Glomerular endothelial cell (primary cell): ENCODE measurements around the gene WFDC1. TPM values are rescaled to one million over a fixed set of nuclear protein-coding genes. Genes with fewer than 3 reads are reported as not detected.

Experiments used
- DNase-seq: peaks from one replicate; pipeline ENCODE4 v3.0.0-alpha.2; 2011; ENCODE audit warnings: low read depth, low spot score; ENCODE audit errors: extremely low read depth
- total RNA-seq: library from RNA; depleted of rRNA; stranded (reverse); fragments of >200 nt; gene quantifications from 2 replicates; pipeline ENCODE4 v1.2.3, GENCODE V29; 2015

The WFDC1 gene
- total RNA-seq, 1 donor from 2014 or later = not detected

DNA sequence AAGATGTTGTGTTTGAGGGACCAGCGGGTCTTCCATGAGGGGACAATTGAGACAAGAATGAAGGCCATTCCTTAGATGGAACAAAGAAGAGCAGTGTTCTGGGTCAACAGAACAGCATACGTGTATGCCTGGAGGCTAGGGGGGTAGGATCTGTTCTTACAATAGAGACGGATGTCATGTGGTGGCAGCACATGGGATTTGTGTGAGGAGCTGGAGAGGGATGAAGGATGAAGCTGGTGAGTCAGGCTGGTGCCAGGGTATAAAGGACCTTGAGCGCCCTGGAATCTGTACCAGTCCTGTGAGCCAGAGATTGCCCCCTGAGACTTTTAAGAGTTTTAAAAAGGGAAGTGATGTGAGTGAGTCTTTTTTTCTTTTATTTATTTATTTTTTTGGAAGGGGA lies 22.8 kb upstream of the WFDC1 start:
- no peak for DNase-seq

GRCh38 chr16:84272740-84273320 lies 21.8 kb upstream of the WFDC1 start:
- DNase-seq = no peak

GRCh38 chr16:84274515-84274914 lies 20.2 kb upstream of the WFDC1 start:
- no peak for DNase-seq

GRCh38 chr16:84275585-84276151 lies 19.0 kb upstream of the WFDC1 start:
- DNase-seq = no peak

- no peak for DNase-seq
Observed at GRCh38 chr16:84277244-84277823, 17.3 kb upstream of the WFDC1 start.

- no peak for DNase-seq
Observed at GRCh38 chr16:84278333-84278732, 16.3 kb upstream of the WFDC1 start.

DNA sequence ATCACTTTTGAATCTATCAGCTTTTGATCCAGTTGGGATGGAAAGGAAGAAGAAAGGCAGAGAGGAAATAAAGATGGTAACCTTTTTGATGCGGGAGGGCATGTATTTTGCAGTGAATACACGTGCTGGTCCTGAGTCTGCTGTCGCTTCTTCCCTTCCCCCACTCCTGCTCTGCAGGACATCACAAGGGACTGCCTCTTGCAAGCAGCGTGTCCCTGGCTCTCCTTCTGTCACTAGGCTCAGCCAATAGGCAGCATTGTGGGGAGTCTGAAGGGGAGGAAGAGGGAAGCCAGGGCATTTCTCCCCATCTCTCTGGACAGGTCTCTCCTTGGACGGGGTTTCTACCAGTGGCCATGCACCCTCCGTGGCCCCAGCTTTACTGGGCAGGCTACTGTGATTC lies 15.7 kb upstream of the WFDC1 start:
- DNase-seq = no peak

DNA sequence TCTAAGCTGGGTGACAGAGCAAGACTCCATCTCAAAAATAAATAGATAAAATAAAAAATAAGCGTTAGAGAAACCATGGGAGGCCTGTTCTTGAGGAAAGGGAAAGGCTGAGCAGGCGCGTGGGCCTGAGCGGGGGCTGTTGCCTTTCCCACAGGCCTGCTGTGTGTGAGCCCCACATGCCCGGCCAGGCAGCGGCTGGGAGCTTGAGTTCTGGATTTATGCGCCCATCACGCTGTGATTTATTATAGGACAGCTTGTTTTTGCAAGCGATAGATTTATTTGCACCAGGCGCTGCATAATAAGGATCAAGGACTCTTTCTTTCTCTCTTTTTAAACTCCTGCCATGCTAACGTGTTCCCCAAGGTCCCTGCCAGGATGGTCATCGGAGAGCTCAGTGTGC lies 14.8 kb upstream of the WFDC1 start:
- DNase-seq = no peak

- DNase-seq = no peak
Observed at GRCh38 chr16:84281074-84281473, 13.6 kb upstream of the WFDC1 start.

DNA sequence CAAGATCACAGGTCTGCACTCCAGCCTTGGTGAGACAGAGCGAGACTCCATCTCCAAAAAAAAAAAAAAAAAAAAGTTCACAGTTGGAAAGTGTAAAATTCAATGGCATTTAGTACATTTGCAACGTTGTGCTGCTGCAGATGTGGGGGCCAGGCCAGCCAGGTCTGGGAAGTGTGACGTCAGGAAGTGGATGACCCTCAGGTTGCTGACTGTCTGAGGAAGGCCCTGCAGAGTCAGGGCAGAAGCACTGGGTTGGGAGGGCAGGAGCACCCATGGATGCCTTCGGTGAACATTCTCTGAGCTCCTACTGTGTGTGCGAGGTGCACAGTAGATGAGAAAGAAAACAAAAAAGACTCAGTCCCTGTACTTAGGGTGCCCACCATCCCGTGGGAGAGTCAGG lies 12.1 kb upstream of the WFDC1 start:
- DNase-seq = no peak

GRCh38 chr16:84283314-84284153 lies 11.1 kb upstream of the WFDC1 start:
- no peak for DNase-seq

DNA sequence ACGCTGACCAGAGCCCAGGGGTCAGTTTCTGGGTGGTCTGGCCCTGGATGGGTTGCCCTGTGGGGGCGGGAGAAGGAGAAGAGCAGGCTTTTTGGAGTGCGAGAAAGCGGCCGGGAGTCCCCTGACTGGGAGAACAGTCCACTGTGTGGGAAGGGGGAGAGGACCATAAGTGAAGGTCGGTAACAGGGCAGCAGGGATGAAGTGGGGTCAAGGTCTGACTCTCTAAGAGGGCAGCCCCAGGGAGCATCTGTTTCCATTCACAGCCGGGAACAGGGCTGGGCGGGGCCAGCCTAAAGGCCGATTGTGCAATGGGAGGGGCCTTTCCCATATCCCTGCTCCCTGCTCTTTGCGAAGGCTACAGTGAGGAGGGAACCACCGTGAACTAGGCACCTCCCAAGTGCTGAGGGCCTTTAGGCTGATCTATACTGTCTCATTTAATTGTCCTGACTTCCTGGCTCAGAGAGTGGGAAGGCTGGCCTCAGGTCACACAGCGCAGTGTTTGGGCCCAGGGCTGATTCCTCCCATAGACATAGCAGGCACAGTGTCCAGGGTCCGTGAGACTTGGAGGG lies 10.4 kb upstream of the WFDC1 start:
- no peak for DNase-seq

DNA sequence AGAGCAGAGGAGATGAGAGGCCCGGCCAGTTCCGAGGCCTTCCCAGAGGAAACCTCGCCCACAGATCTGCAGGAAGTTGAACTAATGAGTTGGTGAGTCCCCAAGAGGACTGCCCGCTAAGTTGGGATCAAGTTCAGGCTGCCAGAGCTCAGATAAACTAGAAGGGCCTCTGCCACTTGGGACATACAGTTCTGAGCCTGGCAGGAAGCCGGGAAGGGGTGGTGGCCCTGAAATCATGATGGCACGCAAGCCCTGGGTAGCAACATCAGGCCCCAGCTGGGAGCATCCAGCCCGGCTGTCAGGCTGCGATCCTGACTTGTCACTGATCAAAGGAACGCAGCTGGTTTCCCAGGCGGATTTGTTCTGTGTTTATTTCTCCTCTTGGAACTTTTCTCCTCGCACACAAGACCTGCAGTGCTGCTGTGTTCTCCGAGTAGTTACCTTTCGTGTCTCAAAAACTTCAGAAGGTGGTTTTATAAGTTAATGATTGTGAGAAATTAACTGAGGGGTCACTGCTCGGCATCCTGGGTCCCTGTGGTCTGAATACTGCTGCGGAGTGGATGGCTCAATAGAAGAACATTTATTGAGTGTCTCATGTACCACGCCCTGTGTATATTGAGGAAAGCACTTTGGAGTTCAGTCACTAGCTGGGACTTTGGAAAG lies 8.0 kb upstream of the WFDC1 start:
- no peak for DNase-seq

DNA sequence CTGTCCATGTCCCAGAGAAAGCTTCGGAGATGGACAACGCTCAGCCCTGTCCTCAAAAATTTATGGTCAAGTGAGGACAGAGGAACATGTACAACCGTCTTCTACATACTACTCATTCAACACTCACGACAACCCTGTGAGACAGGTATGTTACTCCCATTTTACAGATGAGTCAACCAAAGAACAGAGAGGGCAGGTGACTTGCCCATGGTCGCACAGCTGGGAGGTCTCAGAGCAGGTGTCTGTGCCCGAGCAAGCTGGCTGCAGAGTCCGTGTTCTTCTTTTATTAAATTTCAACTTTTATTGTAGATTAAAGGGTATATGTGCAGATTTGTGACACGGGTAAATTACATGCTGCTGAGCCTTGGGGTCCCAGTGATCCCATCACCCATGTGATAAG lies 5.8 kb upstream of the WFDC1 start:
- DNase-seq = no peak

GRCh38 chr16:84291226-84291625 lies 3.5 kb upstream of the WFDC1 start:
- DNase-seq = no peak

GRCh38 chr16:84292011-84292410 lies 2.7 kb upstream of the WFDC1 start:
- no peak for DNase-seq

- DNase-seq = no peak
Observed at GRCh38 chr16:84293406-84293805, 1.3 kb upstream of the WFDC1 start.

DNA sequence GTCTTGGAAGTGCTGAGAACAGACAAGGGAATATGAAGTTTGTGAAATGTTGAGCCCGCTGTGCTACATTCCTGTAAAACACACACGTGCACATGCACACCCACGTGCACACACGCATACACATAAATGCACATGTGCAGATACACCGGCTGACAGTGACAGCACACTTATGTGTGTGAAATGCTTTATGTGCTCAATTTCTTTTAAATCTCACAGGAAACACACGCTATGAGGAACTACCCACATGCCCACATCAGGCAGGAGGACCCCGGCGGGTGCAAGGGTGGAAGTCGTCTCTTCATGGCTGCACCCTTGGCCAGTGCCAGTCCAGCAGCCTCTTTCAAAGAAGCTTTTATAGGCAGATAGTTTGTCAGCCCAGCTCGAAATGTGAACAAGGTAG lies 561 bp upstream of the WFDC1 start:
- DNase-seq = no peak

DNA sequence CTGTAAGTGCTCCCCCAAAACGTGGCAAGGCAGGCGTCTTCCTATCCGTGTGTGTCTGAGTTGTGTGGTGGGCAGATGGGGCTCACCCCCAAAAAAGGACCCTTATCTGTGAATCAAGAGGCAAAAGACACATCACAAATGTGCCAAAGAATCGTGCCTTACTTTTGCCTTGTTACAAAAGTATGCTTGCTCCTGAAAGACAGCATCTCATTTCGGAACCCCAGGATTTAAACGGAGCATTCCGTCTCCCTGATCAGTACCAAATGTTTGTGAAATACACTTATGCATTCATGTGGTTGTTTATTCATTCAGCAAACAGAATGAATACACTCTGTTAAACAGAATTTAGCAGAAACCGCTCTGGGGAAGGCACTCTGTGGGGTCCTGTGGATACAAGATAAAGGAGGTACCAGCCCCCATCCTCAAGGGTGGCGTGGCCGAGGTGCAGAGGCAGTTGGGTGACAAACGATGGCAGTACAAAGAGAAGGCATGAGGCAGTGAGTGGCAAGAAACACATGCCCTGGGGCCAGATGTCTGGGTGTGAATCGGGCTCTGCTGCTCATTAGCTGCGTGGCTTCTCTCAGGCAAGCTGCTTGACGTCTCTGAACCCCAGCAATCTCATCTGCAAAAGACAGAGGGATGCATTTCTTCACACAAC lies 654 bp downstream of the WFDC1 start:
- DNase-seq = no peak

DNA sequence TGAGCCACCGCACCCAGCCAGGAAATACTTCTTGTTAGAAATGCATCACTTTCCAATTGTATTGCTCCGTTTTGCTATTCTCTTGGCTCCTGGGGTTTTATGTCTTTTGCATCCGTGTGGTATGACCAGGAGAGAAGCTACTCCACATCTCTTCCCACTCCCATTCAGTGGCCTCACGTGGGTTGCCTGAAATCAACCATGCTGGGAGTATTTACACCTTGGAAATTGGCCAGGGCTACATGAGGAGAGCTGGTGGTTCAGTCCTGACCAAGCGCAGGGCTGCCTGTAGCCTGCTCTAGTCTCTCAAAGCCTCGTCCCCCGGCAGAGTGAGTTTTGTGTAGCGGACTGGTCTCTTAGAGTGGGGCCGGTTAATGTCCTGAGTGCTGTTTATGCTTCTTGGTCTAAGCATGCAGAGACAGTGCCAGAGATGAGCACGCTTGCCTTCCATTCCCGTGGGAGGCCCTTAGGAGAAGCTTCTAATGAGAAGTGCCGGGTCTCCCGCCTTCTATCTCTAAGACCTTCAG lies 3.8 kb downstream of the WFDC1 start:
- no peak for DNase-seq
